Epithelial cell of prostate (primary cell): ENCODE results near the gene BCKDHB.

Experiments
- DNase-seq: peaks from one replicate; pipeline ENCODE4 v3.0.0-alpha.2; 2011; ENCODE audit warnings: low read depth, low spot score
- H3K27ac ChIP-seq: fragments of 450-650 bp; 2 replicates; pipeline ENCODE4 v1.5.1; 2017; ENCODE audit warnings: mild to moderate bottlenecking

The BCKDHB gene

DNA sequence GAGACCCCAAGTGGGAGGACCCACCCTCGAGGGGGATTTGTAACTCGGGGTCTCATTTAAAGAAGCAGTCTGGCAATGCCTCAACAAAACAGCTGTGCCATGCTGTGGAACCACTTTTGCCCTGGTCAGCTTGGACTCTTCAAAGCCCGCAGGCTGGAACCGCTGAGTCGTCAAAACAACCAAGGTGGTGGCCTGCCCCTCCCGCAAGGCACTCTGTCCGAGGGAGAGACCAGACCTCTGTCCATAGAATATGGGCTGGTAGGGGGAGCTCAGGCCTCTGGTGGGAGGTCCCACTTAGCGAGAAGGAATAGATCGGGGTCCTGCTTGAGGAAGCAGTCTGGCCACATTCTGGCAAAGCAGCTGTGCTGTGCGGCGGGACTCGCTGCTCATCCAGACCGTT is 208.1 kb downstream of the BCKDHB start:
- DNase-seq = no peak
- no peak overlapping the region for H3K27ac ChIP-seq

DNA sequence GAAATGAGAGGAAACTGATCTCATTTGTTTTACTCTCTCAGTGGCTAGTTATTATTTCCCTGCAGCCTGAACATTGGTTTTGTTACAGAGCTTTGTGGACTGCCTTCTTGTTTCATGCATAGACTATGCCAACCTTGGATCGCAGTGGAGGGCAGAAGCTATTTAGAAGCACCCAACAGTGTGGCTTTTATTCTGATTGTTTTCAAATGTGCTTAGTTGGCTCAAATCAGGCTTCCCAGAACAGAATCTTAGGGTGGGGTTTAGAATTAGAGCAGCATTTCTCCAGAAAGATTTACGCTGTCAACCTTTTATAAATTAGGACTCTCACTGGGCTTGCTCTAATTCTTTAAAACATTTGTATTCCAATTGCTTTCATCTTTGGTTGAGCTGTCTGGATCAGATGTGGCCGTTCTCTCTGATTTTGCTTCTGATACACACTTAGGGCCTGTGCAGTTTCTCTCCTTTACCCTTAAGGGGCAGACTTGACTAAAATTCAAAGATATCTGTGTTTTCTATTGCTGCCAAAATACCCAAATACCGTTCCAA is 210.3 kb downstream of the BCKDHB start:
- DNase-seq = no peak
- no peak overlapping the region for H3K27ac ChIP-seq

GRCh38 chr6:80319196-80319595 is 212.7 kb downstream of the BCKDHB start:
- no peak overlapping the region for H3K27ac ChIP-seq
- DNase-seq = no peak

DNA sequence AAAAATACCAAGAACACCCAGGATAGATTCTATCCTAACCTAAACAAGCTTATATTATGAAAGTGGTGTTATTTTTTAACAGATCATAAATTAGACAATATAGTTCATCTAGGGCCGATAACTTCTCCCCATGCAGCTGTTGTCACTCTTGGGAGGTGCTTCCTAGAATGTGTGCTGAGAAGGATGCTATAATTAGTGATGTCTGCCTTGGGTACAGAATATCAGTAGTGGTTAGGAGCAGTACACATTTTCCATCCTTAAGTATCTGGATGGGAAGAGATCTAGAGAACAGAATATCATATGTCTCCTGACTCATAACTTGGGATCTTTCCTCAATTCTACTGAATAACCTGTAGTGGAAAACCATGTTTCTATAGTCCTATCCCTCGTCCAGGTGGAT is 214.5 kb downstream of the BCKDHB start:
- no peak for DNase-seq
- no peak overlapping the region for H3K27ac ChIP-seq

DNA sequence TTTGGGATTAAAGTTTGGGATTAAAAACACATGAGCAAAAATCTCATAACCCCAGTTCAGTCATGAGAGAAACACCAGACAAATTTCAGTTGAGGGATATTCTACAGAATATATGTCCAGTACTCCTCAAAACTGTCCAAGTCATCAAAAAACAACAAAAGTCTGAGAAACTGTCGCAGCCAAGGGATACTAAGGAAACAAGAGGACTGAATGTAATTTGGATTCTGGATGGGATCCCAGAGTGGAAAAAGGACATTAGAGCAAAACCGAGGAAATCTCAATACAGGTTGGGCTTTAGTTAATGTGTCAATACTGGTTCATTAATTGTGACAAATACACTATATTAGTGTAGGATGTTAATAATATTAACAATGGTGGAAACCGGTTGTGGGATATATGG is 219.3 kb downstream of the BCKDHB start:
- DNase-seq = no peak
- H3K27ac ChIP-seq = no peak overlapping the region

DNA sequence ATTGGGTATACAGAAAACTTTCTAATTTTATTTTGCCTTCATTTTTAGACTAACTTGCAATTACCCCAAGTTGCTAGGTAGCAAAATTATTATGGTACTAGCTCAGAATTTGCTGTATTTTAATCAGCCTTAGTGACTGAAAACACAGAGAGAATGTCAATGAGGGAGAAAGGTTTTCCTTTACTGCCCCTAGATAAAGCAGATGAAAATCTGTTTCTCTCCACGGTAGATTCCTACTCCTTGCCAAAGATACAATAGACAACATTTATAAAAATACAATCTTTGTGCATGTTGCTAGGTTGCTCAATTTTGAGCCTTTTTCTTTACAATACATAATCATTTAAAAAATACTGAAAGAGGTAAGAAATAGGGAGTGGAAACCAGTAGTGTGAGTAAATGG is 222.2 kb downstream of the BCKDHB start:
- no peak overlapping the region for H3K27ac ChIP-seq
- no peak for DNase-seq

- DNase-seq = no peak
- no peak overlapping the region for H3K27ac ChIP-seq
Measured at GRCh38 chr6:80329496-80329895, 223.0 kb downstream of the BCKDHB start.

- H3K27ac ChIP-seq = no peak overlapping the region
- no peak for DNase-seq
Measured at GRCh38 chr6:80330961-80331360, 224.5 kb downstream of the BCKDHB start.

GRCh38 chr6:80331522-80331921 is 225.1 kb downstream of the BCKDHB start:
- no peak overlapping the region for H3K27ac ChIP-seq
- no peak for DNase-seq

GRCh38 chr6:80331974-80332373 is 225.5 kb downstream of the BCKDHB start:
- DNase-seq = no peak
- no peak overlapping the region for H3K27ac ChIP-seq

GRCh38 chr6:80333342-80333741 is 226.9 kb downstream of the BCKDHB start:
- DNase-seq = no peak
- no peak overlapping the region for H3K27ac ChIP-seq

DNA sequence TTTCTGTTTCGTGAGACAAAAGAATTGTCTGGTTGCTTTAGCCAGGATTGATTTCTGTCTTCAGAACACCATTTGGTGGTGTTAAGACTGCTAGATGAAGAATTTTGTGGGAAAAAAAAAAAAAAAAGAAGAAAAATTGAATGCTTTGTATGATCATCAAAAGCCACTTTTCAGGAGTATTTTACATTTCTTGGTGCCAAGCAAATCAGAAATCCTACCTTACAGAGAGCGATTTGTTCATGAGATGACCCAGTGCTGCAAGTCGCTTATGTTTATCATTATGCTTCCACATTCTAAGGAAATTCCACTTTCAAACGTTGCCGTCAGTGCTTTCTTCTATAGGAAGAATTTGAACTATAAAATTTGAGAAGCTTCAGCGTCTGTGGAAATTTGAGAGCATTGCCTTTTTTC is 228.7 kb downstream of the BCKDHB start:
- H3K27ac ChIP-seq = no peak overlapping the region
- no peak for DNase-seq

GRCh38 chr6:80336911-80337310 is 230.4 kb downstream of the BCKDHB start:
- H3K27ac ChIP-seq = no peak overlapping the region
- no peak for DNase-seq

DNA sequence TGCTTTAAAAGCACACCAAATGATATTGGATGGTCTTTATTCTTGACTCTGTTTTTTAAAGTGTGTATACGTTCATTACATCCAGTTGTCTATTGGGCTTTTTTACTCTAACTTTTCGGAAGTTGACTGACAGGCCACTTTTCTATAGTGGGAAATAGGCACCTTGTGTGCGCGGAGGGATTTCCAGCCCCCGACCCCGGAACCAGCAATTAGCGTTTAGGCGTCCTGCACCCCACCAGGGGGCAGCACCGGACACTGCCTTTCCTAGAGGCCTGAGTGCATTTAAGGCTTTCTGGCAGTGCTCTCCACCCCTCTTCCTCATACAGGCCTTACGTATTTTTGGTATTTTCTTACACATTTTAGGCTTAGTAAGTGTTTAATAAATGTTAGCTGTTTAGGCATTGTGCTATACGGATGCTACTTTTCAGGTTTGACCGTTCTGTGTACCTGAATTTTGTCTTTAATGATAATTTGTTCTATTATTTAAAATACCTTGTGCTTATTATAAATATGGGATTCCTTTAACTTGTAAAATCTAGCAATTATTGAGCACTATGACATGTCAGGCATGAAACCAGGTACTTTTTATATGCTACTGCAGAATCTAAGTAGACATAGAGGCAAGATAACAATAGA is 231.8 kb downstream of the BCKDHB start:
- DNase-seq = no peak
- no peak overlapping the region for H3K27ac ChIP-seq

DNA sequence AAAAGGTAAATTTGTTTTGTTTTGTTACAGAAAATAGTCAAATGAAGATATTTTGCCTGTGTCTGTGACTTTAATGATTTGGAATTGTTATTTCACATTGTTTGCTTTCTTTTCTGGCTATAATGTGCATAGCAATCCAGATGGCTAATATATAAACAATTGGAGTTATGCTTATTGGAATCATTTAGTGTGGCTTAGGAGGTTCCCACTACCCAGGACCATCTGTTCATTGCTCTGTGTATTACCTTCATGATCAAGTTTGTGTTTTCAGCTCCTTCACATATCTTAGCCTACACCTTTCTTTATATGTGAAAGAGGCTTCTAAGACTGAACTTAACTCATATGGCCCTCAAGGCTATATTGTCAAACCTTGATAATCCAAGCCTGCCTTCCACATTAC is 232.9 kb downstream of the BCKDHB start:
- no peak overlapping the region for H3K27ac ChIP-seq
- DNase-seq = no peak

DNA sequence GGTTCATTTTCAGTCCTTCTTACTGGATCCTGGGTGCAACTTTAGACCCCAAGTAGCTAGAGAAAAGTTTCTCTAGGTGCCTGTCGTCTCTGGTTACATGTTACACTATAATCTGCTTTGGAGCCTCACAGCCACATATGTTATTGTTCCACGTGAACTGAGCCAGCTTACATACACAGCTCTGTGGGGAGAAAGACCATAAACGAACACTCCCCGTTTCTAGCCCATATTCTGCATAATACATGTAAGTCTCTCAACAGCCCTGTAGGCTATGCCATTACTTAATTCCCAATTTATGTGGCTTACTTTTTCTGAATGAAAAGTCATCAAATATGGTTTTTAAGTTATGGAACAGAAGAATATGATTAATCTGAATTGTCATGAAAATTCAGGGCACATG is 233.8 kb downstream of the BCKDHB start:
- DNase-seq = no peak
- H3K27ac ChIP-seq = no peak overlapping the region

DNA sequence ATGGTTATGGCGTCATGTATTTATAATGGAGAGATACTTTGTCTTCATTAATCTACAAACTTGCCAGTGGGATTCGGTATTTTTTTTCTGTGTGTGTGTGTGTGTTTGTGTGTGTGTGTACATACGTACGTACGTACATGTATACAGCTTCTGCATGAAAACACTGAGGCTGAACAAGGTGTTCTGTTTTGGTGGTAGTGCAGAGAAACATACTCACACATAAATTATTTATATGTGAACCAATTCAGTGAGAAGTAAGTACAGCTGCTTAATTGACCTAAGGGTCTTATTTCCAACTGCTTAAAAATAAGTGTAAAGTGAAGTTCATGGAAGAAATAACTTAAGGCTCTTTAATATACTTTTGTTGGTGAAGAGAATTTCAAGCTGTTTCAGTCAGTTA is 234.2 kb downstream of the BCKDHB start:
- no peak for DNase-seq
- H3K27ac ChIP-seq = no peak overlapping the region

GRCh38 chr6:80341330-80341729 is 234.9 kb downstream of the BCKDHB start:
- no peak overlapping the region for H3K27ac ChIP-seq
- no peak for DNase-seq

- DNase-seq = no peak
- H3K27ac ChIP-seq = no peak overlapping the region
Measured at GRCh38 chr6:80343511-80343910, 237.0 kb downstream of the BCKDHB start.

GRCh38 chr6:80347101-80347500 is 240.6 kb downstream of the BCKDHB start:
- H3K27ac ChIP-seq = no peak overlapping the region
- DNase-seq = no peak

DNA sequence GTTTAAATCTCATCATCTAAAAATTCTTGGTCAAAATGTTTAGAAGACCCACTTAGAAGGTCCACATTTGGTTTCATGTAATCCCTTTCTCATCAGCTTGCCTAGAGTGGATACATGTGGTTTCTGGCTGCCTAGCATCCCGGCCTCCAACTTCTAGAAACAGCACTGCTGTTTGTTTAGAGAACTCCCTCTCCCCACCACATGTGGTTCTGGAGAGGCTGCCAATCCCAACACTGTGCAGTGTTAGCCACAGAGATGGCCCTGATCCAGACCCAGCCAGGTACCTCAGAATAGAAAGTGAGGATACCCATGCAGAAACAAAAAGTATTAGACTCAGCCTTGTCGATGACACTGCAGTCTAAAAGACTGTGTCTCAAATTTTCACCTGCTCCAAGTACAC is 241.8 kb downstream of the BCKDHB start:
- H3K27ac ChIP-seq = no peak overlapping the region
- no peak for DNase-seq

DNA sequence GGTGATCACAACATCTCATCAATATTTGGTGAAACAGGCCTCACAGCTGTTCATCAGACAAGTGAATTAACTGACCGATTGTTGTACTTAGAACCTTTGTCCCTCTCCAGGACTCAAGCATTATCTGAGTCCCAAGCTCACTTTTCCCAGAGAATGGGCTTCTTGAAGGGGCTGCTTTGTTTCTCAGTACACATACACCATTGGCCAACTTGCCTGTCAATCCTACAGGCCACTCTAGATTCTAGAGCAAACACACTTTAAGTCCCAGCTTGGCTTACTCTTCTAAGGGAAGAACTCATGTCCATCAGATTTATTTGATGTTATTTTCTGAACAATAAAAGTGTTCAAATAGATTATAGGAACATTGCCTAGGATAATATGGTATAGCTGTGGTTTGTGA is 249.5 kb downstream of the BCKDHB start:
- H3K27ac ChIP-seq = no peak overlapping the region
- DNase-seq = no peak

DNA sequence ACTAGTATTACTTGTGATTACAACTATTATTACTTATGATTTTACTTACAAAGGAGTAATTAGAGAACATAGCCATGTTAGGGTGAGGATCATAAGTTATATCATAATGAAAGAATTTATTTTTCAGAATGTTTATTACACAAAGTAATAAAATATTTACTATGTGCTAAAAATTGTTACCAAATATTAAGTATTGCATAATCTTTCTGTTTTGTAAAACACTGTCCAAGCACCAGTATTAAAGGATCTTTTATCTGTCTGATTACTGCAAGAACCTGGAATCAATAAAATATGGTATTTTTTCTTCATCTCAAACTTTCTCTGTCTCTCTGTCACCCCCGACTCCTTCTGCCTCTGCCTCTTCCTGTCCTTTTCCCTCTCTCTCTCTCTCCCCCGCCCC is 250.1 kb downstream of the BCKDHB start:
- no peak for DNase-seq
- H3K27ac ChIP-seq = no peak overlapping the region
